Measurements from ENCODE around the gene KMT5C.

GRCh38 chr19:55299991-55300390 is 39.7 kb upstream of the KMT5C start:
- TF ChIP-seq CTCF (IDR thresholded peaks at IDR 0.05) (no peak), POLR2A (IDR thresholded peaks at IDR 0.05) (no peak), POLR2AphosphoS5 (IDR thresholded peaks at IDR 0.05) (no peak)
